Nephron (organoid): Measurements from ENCODE around the gene BLNK.

ENCODE experiments used
- H3K27ac Mint-ChIP-seq, 3 experiments: 2 replicates each; pipeline ENCODE4 v1.8.0; 2020; ENCODE audit warnings: mixed read lengths in 3 of 3, mild to moderate bottlenecking in 2 of 3, moderate library complexity in 1 of 3
- H3K27me3 Mint-ChIP-seq: 2 replicates; pipeline ENCODE4 v1.8.0; 2021; ENCODE audit warnings: low read depth, mild to moderate bottlenecking, moderate library complexity, mixed read lengths
- H3K36me3 Mint-ChIP-seq: 2 replicates; pipeline ENCODE4 v1.8.0; 2020; ENCODE audit warnings: low read depth, mixed read lengths
- H3K4me1 Mint-ChIP-seq: 2 replicates; pipeline ENCODE4 v1.8.0; 2020; ENCODE audit warnings: mixed read lengths
- H3K4me3 Mint-ChIP-seq, 3 experiments: 2 replicates each; pipeline ENCODE4 v1.8.0; 2020; ENCODE audit warnings: mild to moderate bottlenecking in 3 of 3, mixed read lengths in 3 of 3, moderate library complexity in 2 of 3
- H3K9me3 Mint-ChIP-seq: 2 replicates; pipeline ENCODE4 v1.8.0; 2020; ENCODE audit warnings: mixed read lengths
- CTCF ChIP-seq, 3 experiments: fragments of 200-600 bp; sonication (generic); IDR thresholded peaks; one replicate each; pipeline ENCODE4 v1.5.0; 2021; ENCODE audit warnings: antibody characterized with exemption in 3 of 3; ENCODE audit not compliant: unreplicated experiment in 3 of 3

Gene BLNK

DNA sequence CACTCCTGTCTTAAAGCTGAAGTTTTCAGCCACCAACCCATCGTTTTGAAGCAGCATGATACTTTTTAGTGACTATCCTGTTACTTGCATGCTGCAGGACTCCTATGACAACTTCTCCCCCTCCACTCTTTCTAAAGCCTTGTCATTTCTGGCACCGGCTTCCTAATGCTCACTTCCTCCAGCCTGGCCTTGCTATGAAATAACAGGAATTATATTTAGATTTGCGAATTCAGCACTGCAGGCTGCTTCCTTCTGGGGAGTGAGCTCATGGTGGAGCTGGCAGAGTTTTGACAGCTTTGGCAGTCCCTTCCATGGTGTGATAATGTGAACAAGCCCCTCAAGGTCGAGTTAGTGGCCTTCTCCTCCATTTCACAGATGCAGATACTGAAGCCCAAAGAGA, 13.4 kb downstream of the BLNK start:
- peak overlapping the region in 2 of 3 experiments; percentile 7 to 43 for H3K27ac Mint-ChIP-seq
- H3K4me3 Mint-ChIP-seq, result no peak overlapping the region
- no peaks in the 10 kb centered on the region for H3K9me3 Mint-ChIP-seq
- TF ChIP-seq CTCF (IDR thresholded peaks at IDR 0.05; ENCODE audit: unreplicated experiment in 3 of 3), result no peak
- no peaks in the 10 kb centered on the region for H3K36me3 Mint-ChIP-seq
- peaks cover 32% of the 10 kb centered on the region for H3K4me1 Mint-ChIP-seq
- H3K27me3 Mint-ChIP-seq, result no peaks in the 10 kb centered on the region

GRCh38 chr10:96255549-96256333, 15.6 kb downstream of the BLNK start:
- H3K27ac Mint-ChIP-seq, result peak overlapping the region in 2 of 3 experiments; percentile 36 to 50
- H3K4me3 Mint-ChIP-seq, result no peak overlapping the region
- no peaks in the 10 kb centered on the region for H3K9me3 Mint-ChIP-seq
- H3K36me3 Mint-ChIP-seq, result no peaks in the 10 kb centered on the region
- H3K27me3 Mint-ChIP-seq, result no peaks in the 10 kb centered on the region
- TF ChIP-seq CTCF (IDR thresholded peaks at IDR 0.05; ENCODE audit: unreplicated experiment in 3 of 3), result no peak
- peaks cover 32% of the 10 kb centered on the region for H3K4me1 Mint-ChIP-seq

DNA sequence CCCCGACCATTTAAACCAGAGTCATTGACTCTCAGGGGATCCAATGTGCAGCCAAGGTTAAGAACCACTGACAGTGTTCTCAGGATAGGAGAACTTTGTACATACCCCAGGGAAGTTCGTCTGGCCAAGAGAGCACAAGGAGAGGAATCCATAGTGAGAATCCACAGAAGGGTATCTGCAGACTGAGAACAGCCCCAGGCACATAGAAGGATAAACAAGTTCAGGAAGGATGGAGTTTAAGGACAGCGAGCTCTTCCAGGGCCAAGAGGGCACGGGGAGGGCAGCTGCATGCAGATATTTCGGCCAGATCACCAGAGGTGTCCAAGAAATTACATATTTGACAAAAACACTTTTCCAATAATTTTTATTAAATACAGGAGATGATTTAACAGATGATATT, 16.4 kb downstream of the BLNK start:
- Mint-ChIP-seq H3K4me3 (no peak overlapping the region), H3K27me3 (no peaks in the 10 kb centered on the region), H3K27ac (peak overlapping the region in 1 of 3 experiments; percentile 36), H3K36me3 (no peaks in the 10 kb centered on the region), H3K4me1 (peaks cover 26% of the 10 kb centered on the region), H3K9me3 (no peaks in the 10 kb centered on the region)
- no peak for TF ChIP-seq CTCF (IDR thresholded peaks at IDR 0.05; ENCODE audit: unreplicated experiment in 3 of 3)

DNA sequence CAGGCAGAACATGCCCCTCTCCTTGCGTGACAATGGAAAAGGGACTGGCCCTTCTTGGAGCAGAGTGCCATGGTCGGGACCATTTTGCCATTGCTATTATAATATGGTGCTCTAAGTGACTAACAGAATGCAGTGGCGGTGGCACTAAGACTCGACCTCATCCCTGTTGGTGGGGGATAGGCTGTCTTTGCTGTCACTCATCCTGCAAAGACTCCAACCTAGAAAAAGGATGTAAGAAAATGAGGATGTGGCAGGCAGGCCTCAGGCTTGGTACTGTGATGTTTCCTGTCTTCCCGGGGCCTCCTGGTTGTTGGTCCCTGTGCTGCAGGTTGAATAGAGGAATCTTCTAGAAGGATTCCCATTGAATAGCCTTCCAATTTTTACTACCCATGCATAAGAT, 18.6 kb downstream of the BLNK start:
- H3K4me3 Mint-ChIP-seq, result no peak overlapping the region
- no peak overlapping the region for H3K27ac Mint-ChIP-seq
- no peaks in the 10 kb centered on the region for H3K36me3 Mint-ChIP-seq
- H3K27me3 Mint-ChIP-seq, result no peaks in the 10 kb centered on the region
- no peaks in the 10 kb centered on the region for H3K9me3 Mint-ChIP-seq
- TF ChIP-seq CTCF (IDR thresholded peaks at IDR 0.05; ENCODE audit: unreplicated experiment in 3 of 3), result no peak
- peaks cover 11% of the 10 kb centered on the region for H3K4me1 Mint-ChIP-seq

- Mint-ChIP-seq H3K36me3 (no peaks in the 10 kb centered on the region), H3K4me3 (no peak overlapping the region), H3K9me3 (no peaks in the 10 kb centered on the region), H3K27ac (peak overlapping the region in 1 of 3 experiments; percentile 10), H3K4me1 (peaks cover 7% of the 10 kb centered on the region), H3K27me3 (no peaks in the 10 kb centered on the region)
- TF ChIP-seq CTCF (IDR thresholded peaks at IDR 0.05; ENCODE audit: unreplicated experiment in 3 of 3), result no peak
Observed at GRCh38 chr10:96250349-96250748, 21.0 kb downstream of the BLNK start.

DNA sequence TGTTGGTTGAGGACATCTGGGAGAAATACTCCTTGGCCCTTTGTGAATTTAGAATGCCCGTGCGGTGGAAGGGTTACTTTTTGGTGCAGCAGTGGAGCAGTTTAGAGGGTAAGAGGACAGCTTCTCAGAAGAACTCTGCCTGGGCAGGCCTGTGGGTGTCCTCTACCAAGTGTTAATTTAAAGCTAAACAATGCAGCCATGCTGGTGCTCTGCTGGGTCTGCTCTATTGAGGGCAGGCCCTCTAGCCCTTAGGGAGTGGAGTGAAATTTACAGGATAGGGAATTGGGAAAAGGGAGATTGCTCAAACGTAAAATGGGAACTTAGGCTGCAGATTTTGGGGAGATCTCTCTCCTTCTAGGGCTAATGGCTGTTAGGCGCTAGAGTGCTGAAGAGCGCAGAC, 22.1 kb downstream of the BLNK start:
- H3K36me3 Mint-ChIP-seq, result no peaks in the 10 kb centered on the region
- peak overlapping the region; percentile 72 to 88 (median 81) for H3K27ac Mint-ChIP-seq
- H3K4me1 Mint-ChIP-seq, result peaks cover 4% of the 10 kb centered on the region
- H3K4me3 Mint-ChIP-seq, result no peak overlapping the region
- no peaks in the 10 kb centered on the region for H3K27me3 Mint-ChIP-seq
- no peaks in the 10 kb centered on the region for H3K9me3 Mint-ChIP-seq
- TF ChIP-seq CTCF (IDR thresholded peaks at IDR 0.05; ENCODE audit: unreplicated experiment in 3 of 3), result no peak
